AG10803 (cell line): Measurements from ENCODE around the gene MLIP.

ENCODE experiments used
- DNase-seq: peaks from one replicate; pipeline ENCODE4 v3.0.0; 2010; ENCODE audit warnings: low read depth
- H3K4me3 ChIP-seq: 2 replicates; pipeline ENCODE4 v1.5.1; 2011; ENCODE audit warnings: mild to moderate bottlenecking, low read length, control low read depth
- CTCF ChIP-seq: conservative IDR thresholded peaks from 2 replicates; pipeline ENCODE4 v1.5.1; 2011; ENCODE audit warnings: mild to moderate bottlenecking, low read length, control low read depth, inconsistent platforms

The MLIP gene

GRCh38 chr6:54301770-54302169 is 190.5 kb downstream of the MLIP start:
- no peak for DNase-seq
- H3K4me3 ChIP-seq: no peak overlapping the region
- TF ChIP-seq CTCF: no peak

- no peak overlapping the region for H3K4me3 ChIP-seq
- TF ChIP-seq CTCF: no peak
- no peak for DNase-seq
Measured at GRCh38 chr6:54307439-54307910, 196.2 kb downstream of the MLIP start.

- no peak for DNase-seq
- H3K4me3 ChIP-seq: no peak within 1 kb of the TSS
- no peak for TF ChIP-seq CTCF
Measured at GRCh38 chr6:54308289-54308985, 197.2 kb downstream of the MLIP start, which contains the start of gene TINAG. Gene TINAG (plus strand): TSS chr6:54308441. CDS start chr6:54308551, 110 bp downstream.

GRCh38 chr6:54308986-54309315 is 197.7 kb downstream of the MLIP start:
- no peak for TF ChIP-seq CTCF
- no peak for DNase-seq
- no peak overlapping the region for H3K4me3 ChIP-seq

- H3K4me3 ChIP-seq: no peak overlapping the region
- TF ChIP-seq CTCF: no peak
- no peak for DNase-seq
Measured at GRCh38 chr6:54310377-54311152, 199.3 kb downstream of the MLIP start.

- DNase-seq: no peak
- TF ChIP-seq CTCF: no peak
- H3K4me3 ChIP-seq: no peak overlapping the region
Measured at GRCh38 chr6:54315656-54316055, 204.4 kb downstream of the MLIP start.
